Hepatocyte (in vitro differentiated cells): Measurements from ENCODE around the gene IKBIP.

Experiments
- EZH2 ChIP-seq: fragments of 200-600 bp; sonication (generic); IDR thresholded peaks from 2 replicates; pipeline ENCODE4 v1.6.1; 2016; ENCODE audit warnings: antibody characterized with exemption, mild to moderate bottlenecking, borderline replicate concordance
- TF ChIP-seq, protein P1 (sequence below): fragments of 200-600 bp; sonication (generic); IDR thresholded peaks from 2 replicates; pipeline ENCODE4 v1.5.1; 2016; ENCODE audit warnings: antibody characterized with exemption, mild to moderate bottlenecking; ENCODE audit not compliant: poor library complexity

DNA sequence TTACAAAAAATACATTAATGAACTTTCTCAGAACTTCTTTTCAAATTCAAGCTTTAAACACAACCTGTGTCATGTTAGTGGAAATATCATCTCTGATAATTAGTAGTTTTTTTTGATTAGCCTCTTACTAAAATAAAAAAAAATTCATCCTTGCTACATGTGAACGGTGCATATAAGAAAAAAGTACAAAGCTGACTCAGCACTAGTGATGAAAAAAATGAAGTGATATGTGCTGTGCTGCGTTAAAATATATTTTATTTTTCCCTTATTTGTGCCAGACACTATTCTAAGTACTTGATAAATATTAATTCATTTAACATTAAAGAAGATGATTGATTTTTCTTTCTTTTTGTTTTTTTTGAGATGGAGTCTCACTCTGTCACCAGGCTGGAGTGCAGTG, 7.5 kb downstream of the IKBIP start:
- TF ChIP-seq EZH2 = no peak
- TF ChIP-seq, protein P1, sequence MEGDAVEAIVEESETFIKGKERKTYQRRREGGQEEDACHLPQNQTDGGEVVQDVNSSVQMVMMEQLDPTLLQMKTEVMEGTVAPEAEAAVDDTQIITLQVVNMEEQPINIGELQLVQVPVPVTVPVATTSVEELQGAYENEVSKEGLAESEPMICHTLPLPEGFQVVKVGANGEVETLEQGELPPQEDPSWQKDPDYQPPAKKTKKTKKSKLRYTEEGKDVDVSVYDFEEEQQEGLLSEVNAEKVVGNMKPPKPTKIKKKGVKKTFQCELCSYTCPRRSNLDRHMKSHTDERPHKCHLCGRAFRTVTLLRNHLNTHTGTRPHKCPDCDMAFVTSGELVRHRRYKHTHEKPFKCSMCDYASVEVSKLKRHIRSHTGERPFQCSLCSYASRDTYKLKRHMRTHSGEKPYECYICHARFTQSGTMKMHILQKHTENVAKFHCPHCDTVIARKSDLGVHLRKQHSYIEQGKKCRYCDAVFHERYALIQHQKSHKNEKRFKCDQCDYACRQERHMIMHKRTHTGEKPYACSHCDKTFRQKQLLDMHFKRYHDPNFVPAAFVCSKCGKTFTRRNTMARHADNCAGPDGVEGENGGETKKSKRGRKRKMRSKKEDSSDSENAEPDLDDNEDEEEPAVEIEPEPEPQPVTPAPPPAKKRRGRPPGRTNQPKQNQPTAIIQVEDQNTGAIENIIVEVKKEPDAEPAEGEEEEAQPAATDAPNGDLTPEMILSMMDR = no peak
